CD4-positive, alpha-beta T cell (primary cell): ENCODE results near the gene SDC4. TPM values are rescaled to one million over a fixed set of nuclear protein-coding genes. Genes with fewer than 3 reads are reported as not detected.

Experiments
- ATAC-seq: fragments of 200-7000 bp; cut with Tn5 transposase; one replicate; pipeline ENCODE4 v1.10.0; 2022; ENCODE audit warnings: mild to moderate bottlenecking; ENCODE audit not compliant: poor library complexity
- CTCF ChIA-PET: fragments of 350-600 bp; sonication (Branson Sonifier 250); formaldehyde crosslinking; loops from one replicate; lab custom pipeline; 2021; ENCODE audit warnings: antibody characterized with exemption, inconsistent platforms; lab: Charles Lee
- POLR2A ChIA-PET: fragments of 350-600 bp; sonication (Branson Sonifier 250); formaldehyde crosslinking; loops from one replicate; lab custom pipeline; 2021; ENCODE audit warnings: antibody characterized with exemption, inconsistent platforms; lab: Charles Lee
- DNase-seq, 14 experiments: peaks; one replicate each; pipeline ENCODE4 v3.0.0-alpha.2; 2013 to 2020; ENCODE audit warnings: mixed read lengths in 2 of 14
- H3K27ac ChIP-seq, 2 donors: one replicate each; pipeline versions ENCODE4 v1.5.1 to v1.7.0; 2013; ENCODE audit warnings: low read length in 2 of 2, low read depth in 1 of 2, mild to moderate bottlenecking in 1 of 2
- H3K27me3 ChIP-seq, 2 experiments: 1 replicate in 1 of 2; 2 replicates in 1 of 2; pipeline versions ENCODE4 v1.6.1 to v1.7.0; 2013; ENCODE audit warnings: low read length in 2 of 2, control low read depth in 1 of 2, mild to moderate bottlenecking in 1 of 2, moderate library complexity in 1 of 2; ENCODE audit not compliant: insufficient read depth in 2 of 2, control insufficient read depth in 1 of 2
- H3K36me3 ChIP-seq: one replicate; pipeline ENCODE4 v1.6.1; 2013; ENCODE audit warnings: low read length, control low read depth; ENCODE audit not compliant: insufficient read depth
- H3K4me1 ChIP-seq: one replicate; pipeline ENCODE4 v1.6.1; 2013; ENCODE audit warnings: low read length, control low read depth; ENCODE audit not compliant: insufficient read depth
- H3K4me3 ChIP-seq: one replicate; pipeline ENCODE4 v1.5.1; 2013; ENCODE audit warnings: mild to moderate bottlenecking, low read length, moderate library complexity
- H3K9me3 ChIP-seq, 2 experiments: 1 replicate in 1 of 2; 2 replicates in 1 of 2; pipeline versions ENCODE4 v1.6.1 to v1.7.0; 2013; ENCODE audit warnings: low read length in 2 of 2, mild to moderate bottlenecking in 2 of 2, control low read depth in 1 of 2, moderate library complexity in 1 of 2; ENCODE audit not compliant: control insufficient read depth in 1 of 2, insufficient read depth in 1 of 2
- H3K27ac Mint-ChIP-seq: one replicate; pipeline ENCODE4 v1.8.0; 2020; ENCODE audit warnings: mixed read lengths
- H3K27me3 Mint-ChIP-seq: one replicate; pipeline ENCODE4 v1.8.0; 2021; ENCODE audit warnings: mixed read lengths
- H3K36me3 Mint-ChIP-seq: one replicate; pipeline ENCODE4 v1.8.0; 2021; ENCODE audit warnings: low read depth, mixed read lengths
- H3K4me1 Mint-ChIP-seq: one replicate; pipeline ENCODE4 v1.8.0; 2021; ENCODE audit warnings: low read depth, mixed read lengths
- H3K4me3 Mint-ChIP-seq: one replicate; pipeline ENCODE4 v1.8.0; 2020; ENCODE audit warnings: mild to moderate bottlenecking, mixed read lengths
- H3K9me3 Mint-ChIP-seq: one replicate; pipeline ENCODE4 v1.8.0; 2020; ENCODE audit warnings: mixed read lengths
- CTCF ChIP-seq: fragments of 200-600 bp; IDR thresholded peaks from one replicate; pipeline ENCODE4 v1.8.0; 2022; ENCODE audit warnings: antibody characterized with exemption, mild to moderate bottlenecking
- intact Hi-C, 2 experiments: fragments of 100-400 bp; cut with DNase I in 1 of 2; cut with micrococcal nuclease in 1 of 2; formaldehyde crosslinking; loops; one replicate each; pipeline versions ENCODE4 v1.15.1 to v1.9.0; 2023 to 2025; cut with DNase I, micrococcal nuclease
- total RNA-seq, 174 experiments: library from RNA in 2 of 174; stranded (reverse) in 2 of 174; gene quantifications; one replicate each; pipeline ENCODE4 v1.2.3 and lab custom pipeline; 2021 to 2026

The SDC4 gene
- total RNA-seq, 2 experiments from 2014 or later = 1.0 to 1.1 TPM

DNA sequence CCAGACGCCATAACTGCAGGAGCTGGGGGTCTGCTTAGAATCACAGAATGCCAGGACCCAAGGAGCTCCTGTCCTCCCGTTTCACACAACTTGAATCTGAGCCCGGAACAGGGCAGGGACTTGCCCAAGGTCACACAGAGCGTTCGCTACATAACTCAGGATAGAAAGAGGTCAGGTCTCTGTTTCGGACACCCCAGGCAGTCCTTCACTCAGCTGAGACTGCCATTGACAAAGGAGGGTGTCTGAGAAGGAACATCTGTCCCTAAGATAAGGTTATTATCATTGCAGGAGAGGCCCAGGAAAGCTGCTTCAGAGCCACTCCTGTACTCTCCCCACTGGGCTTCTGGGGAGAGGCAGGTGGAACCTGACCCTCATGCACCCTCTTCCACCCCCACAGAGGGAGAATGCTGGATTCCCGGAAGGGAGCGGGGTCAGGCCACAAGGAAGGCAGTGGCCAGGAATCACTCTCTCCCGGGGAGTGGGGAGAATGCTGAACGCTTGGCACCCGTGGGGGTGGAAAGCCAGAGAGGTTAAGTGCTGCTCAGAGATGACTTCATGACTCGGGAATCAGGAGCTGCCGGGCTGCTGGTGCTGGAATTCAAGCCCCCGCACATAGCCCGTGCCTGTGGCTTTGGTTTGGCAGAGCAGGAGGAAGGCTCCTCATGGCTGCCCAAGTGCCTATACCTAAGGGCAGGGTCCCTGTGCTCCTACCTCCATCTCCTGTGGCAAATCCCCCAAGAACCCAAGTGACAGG lies 10.7 kb downstream of the SDC4 start:
- Histone ChIP-seq H3K27me3 (no peaks in the 10 kb centered on the region), H3K9me3 (no peaks in the 10 kb centered on the region), H3K36me3 (no peaks in the 10 kb centered on the region), H3K27ac (no peak overlapping the region), H3K4me3 (no peak overlapping the region), H3K4me1 (no peaks in the 10 kb centered on the region)
- intact Hi-C loops = no loop called here
- Mint-ChIP-seq H3K9me3 (no peaks in the 10 kb centered on the region), H3K36me3 (no peaks in the 10 kb centered on the region), H3K4me3 (no peak overlapping the region), H3K27me3 (no peaks in the 10 kb centered on the region), H3K27ac (no peak overlapping the region), H3K4me1 (no peaks in the 10 kb centered on the region)
- no peak for DNase-seq
- TF ChIP-seq CTCF = no peak
- POLR2A ChIA-PET = interaction anchor here (0.8 kb wide), 1 partner anchor 26 kb away, joined by 3 read pairs; the partner anchor contains the start of gene SYS1
- CTCF ChIA-PET = no interaction called here
- ATAC-seq = no peak

- no peaks in the 10 kb centered on the region for H3K27me3 Mint-ChIP-seq
- no peak for ATAC-seq
- no peak overlapping the region for H3K4me3 Mint-ChIP-seq
- Histone ChIP-seq H3K4me3 (no peak overlapping the region), H3K9me3 (no peaks in the 10 kb centered on the region), H3K4me1 (no peaks in the 10 kb centered on the region), H3K27me3 (no peaks in the 10 kb centered on the region), H3K36me3 (no peaks in the 10 kb centered on the region), H3K27ac (no peak overlapping the region)
- H3K4me1 Mint-ChIP-seq = no peaks in the 10 kb centered on the region
- ChIA-PET CTCF (interaction anchor here (0.8 kb wide), 1 partner anchor 37 kb away, joined by 3 read pairs; no protein-coding TSS in a partner anchor), POLR2A (interaction anchor here (0.8 kb wide), 1 partner anchor 26 kb away, joined by 3 read pairs; the partner anchor contains the start of gene SYS1)
- no peak overlapping the region for H3K27ac Mint-ChIP-seq
- no peak for TF ChIP-seq CTCF
- H3K36me3 Mint-ChIP-seq = no peaks in the 10 kb centered on the region
- intact Hi-C loops = no loop called here
- DNase-seq = no peak
- no peaks in the 10 kb centered on the region for H3K9me3 Mint-ChIP-seq
Observed at GRCh38 chr20:45336530-45337366, 11.5 kb downstream of the SDC4 start.

- ChIA-PET CTCF (no interaction called here), POLR2A (no interaction called here)
- Mint-ChIP-seq H3K4me3 (no peak overlapping the region), H3K36me3 (no peaks in the 10 kb centered on the region), H3K4me1 (no peaks in the 10 kb centered on the region), H3K9me3 (no peaks in the 10 kb centered on the region), H3K27ac (no peak overlapping the region), H3K27me3 (no peaks in the 10 kb centered on the region)
- DNase-seq (no peak), ATAC-seq (no peak)
- no peaks in the 10 kb centered on the region for H3K27me3 ChIP-seq
- no peaks in the 10 kb centered on the region for H3K36me3 ChIP-seq
- intact Hi-C loops = no loop called here
- no peak overlapping the region for H3K27ac ChIP-seq
- no peak overlapping the region for H3K4me3 ChIP-seq
- H3K4me1 ChIP-seq = no peaks in the 10 kb centered on the region
- TF ChIP-seq CTCF = no peak
- no peaks in the 10 kb centered on the region for H3K9me3 ChIP-seq
Observed at GRCh38 chr20:45330476-45330875, 17.7 kb downstream of the SDC4 start.
